CD4-positive, alpha-beta T cell (primary cell): ENCODE measurements around the gene CSNK1A1L. TPM values are rescaled to one million over a fixed set of nuclear protein-coding genes. Genes with fewer than 3 reads are reported as not detected.

Source experiments
- ATAC-seq: fragments of 200-7000 bp; cut with Tn5 transposase; one replicate; pipeline ENCODE4 v1.10.0; 2022; ENCODE audit warnings: mild to moderate bottlenecking; ENCODE audit not compliant: poor library complexity
- CTCF ChIA-PET: fragments of 350-600 bp; sonication (Branson Sonifier 250); formaldehyde crosslinking; loops from one replicate; lab custom pipeline; 2021; ENCODE audit warnings: antibody characterized with exemption, inconsistent platforms; lab: Charles Lee
- POLR2A ChIA-PET: fragments of 350-600 bp; sonication (Branson Sonifier 250); formaldehyde crosslinking; loops from one replicate; lab custom pipeline; 2021; ENCODE audit warnings: antibody characterized with exemption, inconsistent platforms; lab: Charles Lee
- DNase-seq, 14 experiments: peaks; one replicate each; pipeline ENCODE4 v3.0.0-alpha.2; 2013 to 2020; ENCODE audit warnings: mixed read lengths in 2 of 14
- H3K27ac ChIP-seq, 2 donors: one replicate each; pipeline versions ENCODE4 v1.5.1 to v1.7.0; 2013; ENCODE audit warnings: low read length in 2 of 2, low read depth in 1 of 2, mild to moderate bottlenecking in 1 of 2
- H3K27me3 ChIP-seq, 2 experiments: 1 replicate in 1 of 2; 2 replicates in 1 of 2; pipeline versions ENCODE4 v1.6.1 to v1.7.0; 2013; ENCODE audit warnings: low read length in 2 of 2, control low read depth in 1 of 2, mild to moderate bottlenecking in 1 of 2, moderate library complexity in 1 of 2; ENCODE audit not compliant: insufficient read depth in 2 of 2, control insufficient read depth in 1 of 2
- H3K36me3 ChIP-seq: one replicate; pipeline ENCODE4 v1.6.1; 2013; ENCODE audit warnings: low read length, control low read depth; ENCODE audit not compliant: insufficient read depth
- H3K4me1 ChIP-seq: one replicate; pipeline ENCODE4 v1.6.1; 2013; ENCODE audit warnings: low read length, control low read depth; ENCODE audit not compliant: insufficient read depth
- H3K4me3 ChIP-seq: one replicate; pipeline ENCODE4 v1.5.1; 2013; ENCODE audit warnings: mild to moderate bottlenecking, low read length, moderate library complexity
- H3K9me3 ChIP-seq, 2 experiments: 1 replicate in 1 of 2; 2 replicates in 1 of 2; pipeline versions ENCODE4 v1.6.1 to v1.7.0; 2013; ENCODE audit warnings: low read length in 2 of 2, mild to moderate bottlenecking in 2 of 2, control low read depth in 1 of 2, moderate library complexity in 1 of 2; ENCODE audit not compliant: control insufficient read depth in 1 of 2, insufficient read depth in 1 of 2
- H3K27ac Mint-ChIP-seq: one replicate; pipeline ENCODE4 v1.8.0; 2020; ENCODE audit warnings: mixed read lengths
- H3K27me3 Mint-ChIP-seq: one replicate; pipeline ENCODE4 v1.8.0; 2021; ENCODE audit warnings: mixed read lengths
- H3K36me3 Mint-ChIP-seq: one replicate; pipeline ENCODE4 v1.8.0; 2021; ENCODE audit warnings: low read depth, mixed read lengths
- H3K4me1 Mint-ChIP-seq: one replicate; pipeline ENCODE4 v1.8.0; 2021; ENCODE audit warnings: low read depth, mixed read lengths
- H3K4me3 Mint-ChIP-seq: one replicate; pipeline ENCODE4 v1.8.0; 2020; ENCODE audit warnings: mild to moderate bottlenecking, mixed read lengths
- H3K9me3 Mint-ChIP-seq: one replicate; pipeline ENCODE4 v1.8.0; 2020; ENCODE audit warnings: mixed read lengths
- intact Hi-C, 2 experiments: fragments of 100-400 bp; cut with DNase I in 1 of 2; cut with micrococcal nuclease in 1 of 2; formaldehyde crosslinking; loops; one replicate each; pipeline versions ENCODE4 v1.15.1 to v1.9.0; 2023 to 2025; cut with DNase I, micrococcal nuclease
- total RNA-seq, 174 experiments: library from RNA in 2 of 174; stranded (reverse) in 2 of 174; gene quantifications; one replicate each; pipeline ENCODE4 v1.2.3 and lab custom pipeline; 2021 to 2026
- TF ChIP-seq, protein P1 (sequence below): fragments of 200-600 bp; IDR thresholded peaks from one replicate; pipeline ENCODE4 v1.8.0; 2022; ENCODE audit warnings: antibody characterized with exemption, mild to moderate bottlenecking

CSNK1A1L gene
- total RNA-seq, 2 experiments from 2014 or later = not detected

DNA sequence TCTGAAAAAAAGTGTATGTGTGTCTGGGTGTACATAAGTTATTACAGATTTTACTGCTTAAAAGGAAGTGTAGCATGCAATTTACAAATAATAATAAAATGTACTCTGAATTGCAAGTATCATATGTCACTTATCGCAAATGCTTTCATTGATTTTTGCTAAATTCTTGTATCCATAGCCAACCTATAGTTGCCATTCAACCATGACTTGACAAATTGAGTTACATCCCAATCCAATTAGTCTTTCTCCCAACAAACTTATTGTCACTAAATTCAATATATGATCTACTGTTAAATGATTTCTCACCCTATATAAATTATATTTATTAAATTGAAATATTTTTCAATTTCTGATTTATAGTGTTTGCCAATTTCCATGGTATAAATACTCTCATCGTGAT lies 28.6 kb downstream of the CSNK1A1L start:
- H3K27ac Mint-ChIP-seq = no peak overlapping the region
- ChIA-PET CTCF (no interaction called here), POLR2A (no interaction called here)
- no peaks in the 10 kb centered on the region for H3K4me1 Mint-ChIP-seq
- intact Hi-C loops = loop anchor here in 1 of 2 experiments (10.0 kb wide), 2 partner anchors 652 to 1938 kb away; no protein-coding TSS in a partner anchor
- H3K27me3 Mint-ChIP-seq = peaks cover 11% of the 10 kb centered on the region
- Histone ChIP-seq H3K27ac (no peak overlapping the region), H3K36me3 (no peaks in the 10 kb centered on the region), H3K4me3 (no peak overlapping the region), H3K27me3 (no peaks in the 10 kb centered on the region), H3K4me1 (no peaks in the 10 kb centered on the region), H3K9me3 (no peaks in the 10 kb centered on the region)
- TF ChIP-seq, protein P1, sequence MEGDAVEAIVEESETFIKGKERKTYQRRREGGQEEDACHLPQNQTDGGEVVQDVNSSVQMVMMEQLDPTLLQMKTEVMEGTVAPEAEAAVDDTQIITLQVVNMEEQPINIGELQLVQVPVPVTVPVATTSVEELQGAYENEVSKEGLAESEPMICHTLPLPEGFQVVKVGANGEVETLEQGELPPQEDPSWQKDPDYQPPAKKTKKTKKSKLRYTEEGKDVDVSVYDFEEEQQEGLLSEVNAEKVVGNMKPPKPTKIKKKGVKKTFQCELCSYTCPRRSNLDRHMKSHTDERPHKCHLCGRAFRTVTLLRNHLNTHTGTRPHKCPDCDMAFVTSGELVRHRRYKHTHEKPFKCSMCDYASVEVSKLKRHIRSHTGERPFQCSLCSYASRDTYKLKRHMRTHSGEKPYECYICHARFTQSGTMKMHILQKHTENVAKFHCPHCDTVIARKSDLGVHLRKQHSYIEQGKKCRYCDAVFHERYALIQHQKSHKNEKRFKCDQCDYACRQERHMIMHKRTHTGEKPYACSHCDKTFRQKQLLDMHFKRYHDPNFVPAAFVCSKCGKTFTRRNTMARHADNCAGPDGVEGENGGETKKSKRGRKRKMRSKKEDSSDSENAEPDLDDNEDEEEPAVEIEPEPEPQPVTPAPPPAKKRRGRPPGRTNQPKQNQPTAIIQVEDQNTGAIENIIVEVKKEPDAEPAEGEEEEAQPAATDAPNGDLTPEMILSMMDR = no peak
- no peak for ATAC-seq
- DNase-seq = no peak
- no peak overlapping the region for H3K4me3 Mint-ChIP-seq
- no peaks in the 10 kb centered on the region for H3K9me3 Mint-ChIP-seq
- H3K36me3 Mint-ChIP-seq = no peaks in the 10 kb centered on the region

GRCh38 chr13:37075164-37075563 lies 30.3 kb downstream of the CSNK1A1L start:
- no peak overlapping the region for H3K4me3 Mint-ChIP-seq
- Histone ChIP-seq H3K27me3 (no peaks in the 10 kb centered on the region), H3K4me3 (no peak overlapping the region), H3K4me1 (no peaks in the 10 kb centered on the region), H3K36me3 (no peaks in the 10 kb centered on the region), H3K9me3 (no peaks in the 10 kb centered on the region), H3K27ac (no peak overlapping the region)
- ChIA-PET POLR2A (no interaction called here), CTCF (interaction anchor here (1.1 kb wide), 1 partner anchor 1797 kb away, joined by 3 read pairs; no protein-coding TSS in a partner anchor)
- no peaks in the 10 kb centered on the region for H3K4me1 Mint-ChIP-seq
- no peak for ATAC-seq
- H3K36me3 Mint-ChIP-seq = no peaks in the 10 kb centered on the region
- intact Hi-C loops = loop anchor here in 1 of 2 experiments (10.0 kb wide), 2 partner anchors 650 to 1940 kb away; no protein-coding TSS in a partner anchor
- H3K27me3 Mint-ChIP-seq = peaks cover 8% of the 10 kb centered on the region
- DNase-seq = no peak
- TF ChIP-seq, protein P1 = no peak
- no peak overlapping the region for H3K27ac Mint-ChIP-seq
- no peaks in the 10 kb centered on the region for H3K9me3 Mint-ChIP-seq

DNA sequence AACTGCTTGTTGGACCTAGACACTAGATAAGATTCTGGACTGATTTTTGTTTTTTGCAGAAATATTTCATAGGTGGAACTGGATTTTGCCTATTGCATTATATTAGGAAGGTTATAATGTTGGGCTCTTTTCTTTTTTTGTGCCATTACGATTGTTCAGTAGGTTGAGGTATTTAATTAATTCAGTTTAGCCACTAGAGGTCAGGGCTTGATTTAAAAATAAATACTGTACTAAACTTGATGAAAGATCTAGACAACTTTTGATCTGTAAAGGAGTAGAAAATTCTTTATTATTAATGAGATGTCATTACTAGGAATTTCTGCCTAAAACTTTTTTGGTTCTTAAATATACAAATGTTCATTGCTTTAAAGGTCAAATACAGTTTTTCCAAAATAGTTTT lies 30.8 kb downstream of the CSNK1A1L start:
- ChIA-PET CTCF (interaction anchor here (1.1 kb wide), 1 partner anchor 1798 kb away, joined by 3 read pairs; no protein-coding TSS in a partner anchor), POLR2A (no interaction called here)
- Histone ChIP-seq H3K36me3 (no peaks in the 10 kb centered on the region), H3K4me3 (no peak overlapping the region), H3K27me3 (no peaks in the 10 kb centered on the region), H3K4me1 (no peaks in the 10 kb centered on the region), H3K9me3 (no peaks in the 10 kb centered on the region), H3K27ac (no peak overlapping the region)
- Mint-ChIP-seq H3K9me3 (no peaks in the 10 kb centered on the region), H3K27ac (no peak overlapping the region), H3K36me3 (no peaks in the 10 kb centered on the region), H3K27me3 (peaks cover 8% of the 10 kb centered on the region), H3K4me1 (no peaks in the 10 kb centered on the region), H3K4me3 (no peak overlapping the region)
- intact Hi-C loops = loop anchor here (5.0 to 10.0 kb wide), 4 partner anchors 650 to 1940 kb away; no protein-coding TSS in a partner anchor
- TF ChIP-seq, protein P1 = peak; percentile 54
- ATAC-seq (no peak), DNase-seq (peak in 2 of 14 experiments; percentile 23 to 36)
